ENCODE data around the gene L1CAM.

- TF ChIP-seq, protein P1, sequence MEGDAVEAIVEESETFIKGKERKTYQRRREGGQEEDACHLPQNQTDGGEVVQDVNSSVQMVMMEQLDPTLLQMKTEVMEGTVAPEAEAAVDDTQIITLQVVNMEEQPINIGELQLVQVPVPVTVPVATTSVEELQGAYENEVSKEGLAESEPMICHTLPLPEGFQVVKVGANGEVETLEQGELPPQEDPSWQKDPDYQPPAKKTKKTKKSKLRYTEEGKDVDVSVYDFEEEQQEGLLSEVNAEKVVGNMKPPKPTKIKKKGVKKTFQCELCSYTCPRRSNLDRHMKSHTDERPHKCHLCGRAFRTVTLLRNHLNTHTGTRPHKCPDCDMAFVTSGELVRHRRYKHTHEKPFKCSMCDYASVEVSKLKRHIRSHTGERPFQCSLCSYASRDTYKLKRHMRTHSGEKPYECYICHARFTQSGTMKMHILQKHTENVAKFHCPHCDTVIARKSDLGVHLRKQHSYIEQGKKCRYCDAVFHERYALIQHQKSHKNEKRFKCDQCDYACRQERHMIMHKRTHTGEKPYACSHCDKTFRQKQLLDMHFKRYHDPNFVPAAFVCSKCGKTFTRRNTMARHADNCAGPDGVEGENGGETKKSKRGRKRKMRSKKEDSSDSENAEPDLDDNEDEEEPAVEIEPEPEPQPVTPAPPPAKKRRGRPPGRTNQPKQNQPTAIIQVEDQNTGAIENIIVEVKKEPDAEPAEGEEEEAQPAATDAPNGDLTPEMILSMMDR (IDR thresholded peaks at IDR 0.05; ENCODE audit: low read depth, low read length, missing input control): no peak
- TF ChIP-seq JUND (IDR thresholded peaks at IDR 0.05) (no peak), ZBTB33 (IDR thresholded peaks at IDR 0.05) (no peak), REST (IDR thresholded peaks at IDR 0.05) (no peak), FOXA1 (IDR thresholded peaks at IDR 0.05) (no peak), YY1 (IDR thresholded peaks at IDR 0.05) (no peak), RAD21 (IDR thresholded peaks at IDR 0.05) (no peak), GABPA (IDR thresholded peaks at IDR 0.05 in 1 of 2, conservative IDR thresholded peaks at IDR 0.05 in 1 of 2) (no peak), SP1 (IDR thresholded peaks at IDR 0.05) (no peak), TAF1 (conservative IDR thresholded peaks at IDR 0.05) (no peak), HNF4A (conservative IDR thresholded peaks at IDR 0.05) (no peak), EGR1 (IDR thresholded peaks at IDR 0.05; ENCODE audit: low read depth in 2 of 2) (no peak)
Observed at GRCh38 chrX:153907456-153907855, 21.5 kb upstream of the L1CAM start.
